ENCODE results near the gene TPRX1. TPM values are rescaled to one million over a fixed set of nuclear protein-coding genes. Genes with fewer than 3 reads are reported as not detected.
A peak's percentile ranks its signal among the peaks of the same experiment; 100 is the strongest.

TPRX1 gene
- total and polyA plus RNA-seq, 9 of the 15 experiments (the other 6 are each of a cell fraction or from before 2014, with no cell fraction given) = not detected

DNA sequence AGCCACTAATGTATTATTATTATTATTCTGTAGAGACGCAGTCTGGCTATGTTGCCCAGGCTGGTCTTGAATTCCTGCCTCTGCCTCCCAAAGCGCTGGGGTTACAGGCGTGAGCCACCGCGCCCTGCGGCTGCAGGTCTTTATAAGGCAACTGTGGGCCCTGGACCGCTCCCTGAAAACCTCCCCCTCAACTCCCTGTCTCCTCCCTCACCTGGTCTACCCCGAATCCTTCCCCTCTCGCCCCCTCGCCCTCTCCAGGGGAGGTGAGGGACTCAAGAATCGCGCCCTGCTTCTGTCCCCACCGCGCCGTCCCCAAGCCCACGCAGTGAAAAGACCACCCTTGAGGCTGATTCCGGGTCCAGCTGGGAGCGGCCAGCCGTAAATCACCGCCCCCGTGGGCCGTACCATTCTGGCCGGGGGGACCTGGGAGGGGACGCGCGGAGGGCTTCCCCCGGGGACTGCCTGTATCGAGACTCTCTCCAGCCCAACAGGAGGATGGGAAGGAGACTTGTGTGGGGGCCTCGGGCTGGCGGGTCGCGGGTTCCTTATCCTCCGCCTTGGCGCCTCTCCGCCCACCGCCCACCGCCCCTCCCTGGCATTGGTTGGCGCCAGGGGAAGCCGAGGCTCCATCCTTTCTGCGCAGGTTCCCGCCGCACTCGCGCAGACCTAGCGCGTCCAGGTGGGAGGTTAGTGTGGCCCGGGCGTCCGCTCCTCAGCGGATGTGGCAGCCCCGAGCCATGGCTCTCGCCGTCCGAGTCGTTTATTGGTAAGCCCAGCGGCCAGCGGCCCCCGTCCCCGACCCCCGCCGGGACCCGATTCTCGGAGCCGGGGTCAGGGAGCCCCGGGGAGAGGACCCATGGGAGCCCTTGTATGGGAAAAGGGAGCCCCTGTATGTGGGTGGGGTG lies 26.1 kb downstream of the TPRX1 start, which contains the start of gene SELENOW (continued):
- TF ChIP-seq SIN3A (IDR thresholded peaks at IDR 0.05; ENCODE audit: borderline replicate concordance in 2 of 2, control insufficient read depth in 1 of 2, low read depth in 2 of 2, low read length in 2 of 2) (peak; percentile 51 to 80; a peak in 2 of 4 replicates), MAFF (IDR thresholded peaks at IDR 0.05; ENCODE audit: low read length) (peak; percentile 30; the same call in 1 of the 2 replicates), KLF13 (tag; IDR thresholded peaks at IDR 0.05; ENCODE audit: borderline replicate concordance, low read depth) (peak; percentile 99), ERF (CRISPR knock-in tag; IDR thresholded peaks at IDR 0.05) (no peak), POLR2AphosphoS5 (IDR thresholded peaks at IDR 0.05; ENCODE audit: control insufficient read depth, insufficient read depth, low read depth, low read length) (peak; percentile 76; the same call in 1 of the 2 replicates), SMARCE1 (IDR thresholded peaks at IDR 0.05) (0 out of 2 replicates have a peak, but pooled peaks have one; percentile 54), RB1 (IDR thresholded peaks at IDR 0.05; ENCODE audit: low read depth) (peak; percentile 87), POLR2B (IDR thresholded peaks at IDR 0.05; ENCODE audit: low read depth, partially characterized antibody) (no peak), SUPT5H (IDR thresholded peaks at IDR 0.05) (peak; percentile 80), NBN (IDR thresholded peaks at IDR 0.05; ENCODE audit: low read depth) (peak; percentile 74), FOSL1 (tag; conservative IDR thresholded peaks at IDR 0.05) (0 out of 2 replicates have a peak, but pooled peaks have one; percentile 11), TRIM28 (IDR thresholded peaks at IDR 0.05) (peak; percentile 38; the same call in 1 of the 2 replicates), SMARCA4 (IDR thresholded peaks at IDR 0.05) (no peak), SAP30 (IDR thresholded peaks at IDR 0.05; ENCODE audit: borderline replicate concordance, insufficient read depth, low read depth, low read length, poor library complexity, severe bottlenecking) (peak; percentile 71), TAF1 (IDR thresholded peaks at IDR 0.05; ENCODE audit: control insufficient read depth, extremely low read depth, insufficient read depth, low read length, severe bottlenecking) (peak; percentile 87), TEAD2 (tag; IDR thresholded peaks at IDR 0.05) (no peak)
- TF ChIP-seq, protein P1, sequence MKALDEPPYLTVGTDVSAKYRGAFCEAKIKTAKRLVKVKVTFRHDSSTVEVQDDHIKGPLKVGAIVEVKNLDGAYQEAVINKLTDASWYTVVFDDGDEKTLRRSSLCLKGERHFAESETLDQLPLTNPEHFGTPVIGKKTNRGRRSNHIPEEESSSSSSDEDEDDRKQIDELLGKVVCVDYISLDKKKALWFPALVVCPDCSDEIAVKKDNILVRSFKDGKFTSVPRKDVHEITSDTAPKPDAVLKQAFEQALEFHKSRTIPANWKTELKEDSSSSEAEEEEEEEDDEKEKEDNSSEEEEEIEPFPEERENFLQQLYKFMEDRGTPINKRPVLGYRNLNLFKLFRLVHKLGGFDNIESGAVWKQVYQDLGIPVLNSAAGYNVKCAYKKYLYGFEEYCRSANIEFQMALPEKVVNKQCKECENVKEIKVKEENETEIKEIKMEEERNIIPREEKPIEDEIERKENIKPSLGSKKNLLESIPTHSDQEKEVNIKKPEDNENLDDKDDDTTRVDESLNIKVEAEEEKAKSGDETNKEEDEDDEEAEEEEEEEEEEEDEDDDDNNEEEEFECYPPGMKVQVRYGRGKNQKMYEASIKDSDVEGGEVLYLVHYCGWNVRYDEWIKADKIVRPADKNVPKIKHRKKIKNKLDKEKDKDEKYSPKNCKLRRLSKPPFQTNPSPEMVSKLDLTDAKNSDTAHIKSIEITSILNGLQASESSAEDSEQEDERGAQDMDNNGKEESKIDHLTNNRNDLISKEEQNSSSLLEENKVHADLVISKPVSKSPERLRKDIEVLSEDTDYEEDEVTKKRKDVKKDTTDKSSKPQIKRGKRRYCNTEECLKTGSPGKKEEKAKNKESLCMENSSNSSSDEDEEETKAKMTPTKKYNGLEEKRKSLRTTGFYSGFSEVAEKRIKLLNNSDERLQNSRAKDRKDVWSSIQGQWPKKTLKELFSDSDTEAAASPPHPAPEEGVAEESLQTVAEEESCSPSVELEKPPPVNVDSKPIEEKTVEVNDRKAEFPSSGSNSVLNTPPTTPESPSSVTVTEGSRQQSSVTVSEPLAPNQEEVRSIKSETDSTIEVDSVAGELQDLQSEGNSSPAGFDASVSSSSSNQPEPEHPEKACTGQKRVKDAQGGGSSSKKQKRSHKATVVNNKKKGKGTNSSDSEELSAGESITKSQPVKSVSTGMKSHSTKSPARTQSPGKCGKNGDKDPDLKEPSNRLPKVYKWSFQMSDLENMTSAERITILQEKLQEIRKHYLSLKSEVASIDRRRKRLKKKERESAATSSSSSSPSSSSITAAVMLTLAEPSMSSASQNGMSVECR (CRISPR knock-in tag; IDR thresholded peaks at IDR 0.05) = peak; percentile 86
- TF ChIP-seq, protein P2, sequence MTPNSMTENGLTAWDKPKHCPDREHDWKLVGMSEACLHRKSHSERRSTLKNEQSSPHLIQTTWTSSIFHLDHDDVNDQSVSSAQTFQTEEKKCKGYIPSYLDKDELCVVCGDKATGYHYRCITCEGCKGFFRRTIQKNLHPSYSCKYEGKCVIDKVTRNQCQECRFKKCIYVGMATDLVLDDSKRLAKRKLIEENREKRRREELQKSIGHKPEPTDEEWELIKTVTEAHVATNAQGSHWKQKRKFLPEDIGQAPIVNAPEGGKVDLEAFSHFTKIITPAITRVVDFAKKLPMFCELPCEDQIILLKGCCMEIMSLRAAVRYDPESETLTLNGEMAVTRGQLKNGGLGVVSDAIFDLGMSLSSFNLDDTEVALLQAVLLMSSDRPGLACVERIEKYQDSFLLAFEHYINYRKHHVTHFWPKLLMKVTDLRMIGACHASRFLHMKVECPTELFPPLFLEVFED (CRISPR knock-in tag; conservative IDR thresholded peaks at IDR 0.05) = peak; percentile 3; the same call in 1 of the 2 replicates
- TF ChIP-seq, protein P3, sequence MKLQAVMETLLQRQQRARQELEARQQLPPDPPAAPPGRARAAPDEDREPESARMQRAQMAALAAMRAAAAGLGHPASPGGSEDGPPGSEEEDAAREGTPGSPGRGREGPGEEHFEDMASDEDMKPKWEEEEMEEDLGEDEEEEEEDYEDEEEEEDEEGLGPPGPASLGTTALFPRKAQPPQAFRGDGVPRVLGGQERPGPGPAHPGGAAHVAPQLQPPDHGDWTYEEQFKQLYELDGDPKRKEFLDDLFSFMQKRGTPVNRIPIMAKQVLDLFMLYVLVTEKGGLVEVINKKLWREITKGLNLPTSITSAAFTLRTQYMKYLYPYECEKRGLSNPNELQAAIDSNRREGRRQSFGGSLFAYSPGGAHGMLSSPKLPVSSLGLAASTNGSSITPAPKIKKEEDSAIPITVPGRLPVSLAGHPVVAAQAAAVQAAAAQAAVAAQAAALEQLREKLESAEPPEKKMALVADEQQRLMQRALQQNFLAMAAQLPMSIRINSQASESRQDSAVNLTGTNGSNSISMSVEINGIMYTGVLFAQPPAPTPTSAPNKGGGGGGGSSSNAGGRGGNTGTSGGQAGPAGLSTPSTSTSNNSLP (IDR thresholded peaks at IDR 0.05; ENCODE audit: borderline replicate concordance, low read depth, low read length) = no peak
